ENCODE results near the gene RALGPS2.

RALGPS2 gene

DNA sequence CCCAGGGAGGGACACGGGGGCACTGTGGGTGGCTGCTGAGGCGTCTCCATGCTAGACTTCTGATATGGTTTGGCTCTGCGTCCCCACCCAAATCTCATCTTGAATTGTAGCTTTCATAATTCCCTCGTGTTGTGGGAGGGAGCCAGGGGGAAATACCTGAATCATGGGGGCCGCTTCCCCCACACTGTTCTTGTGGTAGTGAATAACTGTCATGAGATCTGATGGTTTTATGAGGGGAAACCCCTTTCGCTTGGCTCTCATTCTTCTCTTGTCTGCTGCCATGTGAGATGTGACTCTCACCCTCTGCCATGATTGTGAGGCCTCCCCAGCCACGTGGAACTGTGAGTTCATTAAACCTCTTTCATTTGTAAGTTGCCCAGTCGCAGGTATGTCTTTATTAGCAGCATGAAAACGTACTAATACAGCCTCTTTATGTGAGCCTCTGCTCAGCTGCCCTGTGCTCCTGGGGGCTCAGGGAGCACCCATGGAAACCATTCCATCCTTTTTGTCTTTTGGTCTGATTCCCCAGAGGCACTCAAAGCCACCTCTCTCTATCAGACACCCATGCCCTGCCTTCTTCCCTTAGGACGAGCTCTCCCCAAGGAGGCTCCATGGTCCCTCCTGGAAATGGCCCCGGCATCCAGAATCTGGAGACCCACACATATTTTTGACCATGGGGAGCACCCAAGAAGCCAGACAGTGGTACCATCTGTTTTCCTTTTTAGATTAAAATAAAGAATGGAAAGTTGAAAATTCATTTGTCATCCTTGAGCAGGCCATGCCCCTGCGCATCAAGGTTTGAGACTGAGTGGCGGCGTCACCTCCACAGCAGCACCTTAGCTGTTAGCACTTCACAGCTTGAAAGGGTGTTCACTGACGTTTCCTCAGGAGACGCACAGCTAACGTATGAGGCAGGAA, 234.8 kb downstream of the RALGPS2 start:
- no peak overlapping the region for H3K4me3 ChIP-seq (ENCODE audit: low read depth, low read length)

DNA sequence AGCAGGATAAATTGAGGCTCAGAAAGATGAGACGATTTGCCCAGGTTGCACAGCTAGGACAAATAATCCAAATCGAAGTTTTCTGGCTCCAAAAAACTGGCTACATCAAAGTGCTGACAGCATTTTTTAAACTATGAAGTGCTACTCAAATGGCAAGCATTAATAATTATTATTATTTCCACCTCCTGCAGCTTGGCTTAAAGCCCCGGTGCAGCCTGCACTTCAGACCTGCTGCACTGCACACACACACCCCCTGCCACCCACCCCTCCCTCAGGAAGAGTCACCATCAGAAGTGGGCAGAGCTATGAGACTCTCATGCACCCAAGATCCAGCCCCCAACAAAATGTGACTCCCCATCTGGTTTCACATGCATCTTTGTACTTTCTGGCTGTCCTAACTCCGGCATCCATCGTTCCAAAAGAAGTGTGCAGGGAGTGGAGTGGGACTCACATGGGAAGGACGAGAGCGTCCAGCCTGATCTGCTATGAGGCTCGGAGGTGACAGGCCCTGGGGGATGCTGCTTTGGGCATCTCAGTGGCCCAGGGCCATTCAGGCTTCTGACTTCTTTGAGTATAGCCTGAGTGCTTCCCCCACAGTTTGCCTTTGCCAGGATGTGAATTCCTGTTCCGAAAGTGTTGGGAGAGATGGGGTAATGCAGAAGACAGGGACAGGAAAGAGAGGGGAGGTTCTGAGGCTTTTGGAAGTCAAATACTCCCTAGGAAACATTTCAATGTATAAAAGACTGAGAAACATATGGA, 235.6 kb downstream of the RALGPS2 start:
- no peak overlapping the region for H3K4me3 ChIP-seq (ENCODE audit: low read depth, low read length)

DNA sequence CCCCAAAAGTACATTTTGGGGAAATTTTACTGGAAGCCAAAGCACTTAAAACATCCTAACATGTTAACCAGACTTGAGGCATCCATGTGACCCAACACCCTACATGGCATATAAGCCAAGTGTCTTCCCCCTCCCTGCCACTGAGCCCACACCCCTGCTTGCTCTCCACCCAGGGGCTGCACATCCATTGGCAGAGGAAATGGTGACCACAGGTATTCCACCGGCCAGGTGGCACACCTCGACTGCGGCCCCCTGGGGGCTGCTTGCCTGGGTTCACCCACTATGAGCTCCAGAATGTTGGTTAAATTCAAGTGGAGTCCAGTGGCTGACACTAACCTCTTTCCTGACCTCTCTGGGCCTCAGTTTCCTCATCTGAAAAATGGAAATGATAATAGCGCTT, 236.3 kb downstream of the RALGPS2 start:
- H3K4me3 ChIP-seq (ENCODE audit: low read depth, low read length) = no peak overlapping the region

DNA sequence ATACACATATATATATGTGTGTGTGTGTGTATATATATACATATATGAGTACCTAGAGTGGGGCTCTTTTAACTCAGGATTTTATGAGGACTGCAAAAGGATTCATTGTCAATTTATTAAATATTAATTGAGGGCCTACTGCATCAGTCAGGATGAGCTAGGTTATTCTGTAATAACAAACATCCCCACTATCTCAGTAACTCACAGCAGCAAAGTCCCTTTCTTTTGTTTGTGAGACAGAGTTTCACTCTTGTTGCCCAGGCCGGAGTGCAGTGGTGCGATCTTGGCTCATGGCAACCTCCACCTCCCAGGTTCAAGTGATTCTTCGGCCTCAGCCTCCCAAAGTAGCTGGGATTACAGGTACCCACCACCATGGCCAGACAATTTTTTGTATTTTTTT, 236.8 kb downstream of the RALGPS2 start:
- H3K4me3 ChIP-seq (ENCODE audit: low read depth, low read length) = no peak overlapping the region

DNA sequence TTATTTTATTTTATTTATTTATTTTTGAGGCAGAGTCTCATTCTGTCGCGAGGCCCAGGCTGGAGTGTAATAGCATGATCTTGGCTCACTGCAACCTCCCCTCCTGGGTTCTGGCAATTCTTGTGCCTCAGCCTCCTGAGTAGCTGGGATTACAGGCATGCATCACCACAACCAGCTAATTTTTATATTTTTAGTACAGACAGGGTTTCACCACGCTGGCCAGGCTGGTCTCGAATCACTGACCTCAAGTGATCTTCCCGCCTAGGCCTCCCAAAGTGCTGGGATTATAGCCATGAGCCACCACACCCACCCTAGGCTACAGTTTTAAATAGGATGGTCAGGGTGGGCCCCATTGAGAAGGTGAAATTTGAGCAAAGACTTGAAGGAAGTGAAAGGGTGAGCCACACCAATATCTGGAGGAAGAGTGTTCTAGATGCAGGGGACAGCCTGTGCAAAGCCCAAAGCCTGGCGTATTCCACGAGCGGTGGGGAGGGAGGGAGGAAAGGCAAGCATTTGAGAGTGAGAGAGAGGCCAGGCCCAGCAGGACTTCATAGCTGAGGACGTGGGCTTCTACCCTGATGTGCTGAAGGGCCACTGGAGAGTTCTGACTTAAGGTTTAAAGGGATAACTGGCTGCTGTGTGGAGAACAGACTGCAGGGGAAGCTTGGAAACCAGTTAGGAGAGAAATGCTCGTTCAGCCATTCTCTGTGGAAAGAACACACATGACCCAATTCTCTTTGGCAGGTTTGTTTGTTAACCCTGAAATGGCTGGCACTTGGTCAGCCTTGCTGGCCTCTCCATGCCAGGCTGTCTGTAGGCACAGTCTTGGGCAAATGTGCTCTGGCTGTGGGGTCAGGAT, 238.0 kb downstream of the RALGPS2 start:
- no peak overlapping the region for H3K4me3 ChIP-seq (ENCODE audit: low read depth, low read length)

DNA sequence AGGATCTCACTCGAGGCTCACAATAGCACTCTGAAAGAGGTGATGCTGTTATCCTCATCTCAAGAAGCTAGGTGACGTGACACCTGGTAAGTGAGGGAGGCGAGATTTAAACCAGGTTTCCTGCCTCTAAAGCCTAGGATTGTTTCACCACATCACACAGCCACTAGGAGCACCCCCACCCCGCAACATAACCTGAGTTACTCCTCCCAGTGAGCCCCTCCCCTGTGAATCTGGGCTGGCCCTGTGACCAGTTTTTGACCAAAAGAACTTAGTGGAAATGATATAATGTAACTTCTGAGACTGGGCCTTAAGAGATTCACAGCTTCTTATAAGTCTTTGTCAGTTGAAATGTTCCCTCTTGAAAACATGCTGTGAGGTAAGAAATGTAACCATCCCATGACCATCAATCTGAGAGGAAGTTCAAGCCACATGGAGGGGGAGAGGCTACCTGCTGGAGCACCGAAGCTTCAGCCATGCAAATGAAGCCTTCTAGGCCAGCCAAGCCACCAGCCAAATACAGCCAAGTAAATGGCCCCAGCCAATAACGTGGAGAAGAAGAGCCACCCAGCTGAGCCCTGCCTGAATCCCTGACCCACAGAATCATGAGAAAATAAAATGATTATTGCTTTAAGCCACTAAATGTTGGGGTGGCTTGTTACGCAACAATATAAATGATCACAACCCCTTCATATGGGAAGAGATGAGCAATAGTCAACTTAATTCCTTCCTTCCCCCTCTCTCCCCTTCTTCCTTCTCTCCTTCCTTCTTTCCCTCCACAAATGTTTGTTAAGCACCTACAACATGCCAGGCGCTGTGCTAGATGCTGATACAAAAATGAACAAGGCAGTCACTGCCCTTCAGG, 239.7 kb downstream of the RALGPS2 start:
- H3K4me3 ChIP-seq (ENCODE audit: low read depth, low read length) = no peak overlapping the region

DNA sequence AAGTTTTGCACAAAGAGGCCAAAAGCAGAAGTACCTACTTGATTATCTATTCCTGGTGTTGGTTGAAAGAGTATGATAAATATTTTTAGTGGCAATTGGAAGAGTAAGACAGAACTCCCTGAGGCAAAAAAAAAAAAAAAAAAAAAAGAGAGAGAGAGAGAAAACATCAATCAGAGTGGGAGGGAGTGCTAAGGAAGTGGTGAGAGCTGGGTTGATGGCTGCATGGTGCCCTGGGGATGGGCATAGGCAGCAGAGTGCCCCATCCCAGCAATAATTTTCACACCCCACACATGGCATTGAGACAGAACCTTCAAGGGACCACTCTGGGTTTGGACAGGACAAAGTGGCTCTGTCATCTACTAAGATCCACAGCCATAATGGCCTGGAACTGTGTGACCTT, 241.3 kb downstream of the RALGPS2 start:
- H3K4me3 ChIP-seq (ENCODE audit: low read depth, low read length) = no peak overlapping the region

DNA sequence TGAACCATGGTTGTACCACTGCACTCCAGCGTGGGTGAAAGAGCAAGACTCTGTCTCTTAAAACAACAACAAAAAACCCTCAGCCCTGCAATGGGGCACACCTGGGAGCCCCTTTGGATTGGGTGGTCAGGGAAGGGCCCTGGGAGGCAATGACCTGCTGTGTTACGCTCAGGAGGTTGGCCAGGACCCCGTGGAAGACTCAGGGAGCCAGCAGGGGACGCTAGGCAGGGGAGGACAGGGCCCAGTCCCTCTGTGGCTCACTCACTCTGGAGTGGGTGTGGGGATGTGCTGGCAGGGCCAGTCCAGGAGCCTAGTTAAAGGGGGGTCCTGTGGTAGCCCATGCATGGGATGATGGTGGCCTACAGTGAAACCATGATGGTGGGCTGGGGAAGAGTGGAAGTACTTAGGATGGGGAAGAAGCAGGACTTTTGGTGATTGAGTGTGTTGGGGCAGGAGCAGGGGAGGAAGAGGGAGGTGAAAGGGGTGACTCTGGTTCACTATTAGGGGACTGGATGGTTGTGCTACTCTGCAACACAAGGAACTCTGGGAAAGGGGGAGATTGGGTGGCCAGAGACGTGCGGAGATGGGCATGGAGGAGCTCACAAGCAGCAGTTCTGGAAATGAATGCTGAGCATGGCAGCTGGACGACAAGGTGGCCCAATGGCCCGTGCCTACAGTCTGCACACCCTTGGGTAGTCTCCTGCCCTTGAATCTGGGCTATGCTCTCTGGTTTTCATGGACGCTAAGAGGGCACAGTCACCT, 244.4 kb downstream of the RALGPS2 start:
- H3K4me3 ChIP-seq (ENCODE audit: low read depth, low read length) = no peak overlapping the region

DNA sequence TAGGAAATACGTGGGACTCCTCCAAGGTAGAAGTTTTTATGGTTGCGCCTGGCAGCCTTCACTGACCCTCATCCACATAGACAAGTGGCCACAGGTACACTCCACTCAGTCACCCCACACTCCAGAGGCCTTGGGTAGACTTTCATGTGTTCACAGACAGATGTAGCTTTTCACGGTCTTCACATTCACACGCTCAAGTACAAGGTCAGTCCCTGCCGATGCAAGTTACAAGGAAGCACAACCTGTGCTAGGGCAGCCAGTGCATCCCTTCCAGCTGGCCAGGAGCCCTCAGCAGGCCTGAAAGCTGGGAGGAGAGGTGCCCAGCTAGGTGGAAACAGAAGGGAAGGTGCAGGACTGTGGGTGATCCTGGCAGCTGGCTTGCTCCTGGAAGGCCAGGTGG, 245.1 kb downstream of the RALGPS2 start:
- H3K4me3 ChIP-seq (ENCODE audit: low read depth, low read length) = no peak overlapping the region

All from iPS-11a (cell line).